ENCODE data around the gene APOD.
"Not testable (repeated sequence)": the region's sequence is repeated elsewhere in the genome, so short reads cannot be mapped to it uniquely, and the experiment has no call there.

APOD gene

GRCh38 chr3:195619591-195620369 is 36.0 kb upstream of the APOD start:
- not testable (repeated sequence) for H3K27ac ChIP-seq

- not testable (repeated sequence) for H3K27ac ChIP-seq
These were observed 34.3 kb upstream of the APOD start for GRCh38 chr3:195617784-195618659.

GRCh38 chr3:195617134-195617533 is 33.4 kb upstream of the APOD start:
- H3K27ac ChIP-seq: not testable (repeated sequence)

- H3K27ac ChIP-seq: no peak overlapping the region
- TF ChIP-seq ZFX (IDR thresholded peaks at IDR 0.05; ENCODE audit: borderline replicate concordance) (no peak), CTCF (IDR thresholded peaks at IDR 0.05) (no peak)
These were observed 32.9 kb upstream of the APOD start for GRCh38 chr3:195616681-195617080.

GRCh38 chr3:195615952-195616537 is 32.3 kb upstream of the APOD start:
- not testable (repeated sequence) for H3K27ac ChIP-seq

- not testable (repeated sequence) for H3K27ac ChIP-seq
These were observed 31.1 kb upstream of the APOD start for GRCh38 chr3:195614672-195615504.

- TF ChIP-seq ZFX (IDR thresholded peaks at IDR 0.05; ENCODE audit: borderline replicate concordance) (no peak), CTCF (IDR thresholded peaks at IDR 0.05) (no peak)
- H3K27ac ChIP-seq: no peak overlapping the region
These were observed 29.8 kb upstream of the APOD start for GRCh38 chr3:195613468-195614069.

GRCh38 chr3:195612075-195612800 is 28.5 kb upstream of the APOD start:
- TF ChIP-seq CTCF (IDR thresholded peaks at IDR 0.05) (no peak), ZFX (IDR thresholded peaks at IDR 0.05; ENCODE audit: borderline replicate concordance) (no peak)

GRCh38 chr3:195609229-195609628 is 25.5 kb upstream of the APOD start:
- no peak overlapping the region for H3K27ac ChIP-seq
- TF ChIP-seq ZFX (IDR thresholded peaks at IDR 0.05; ENCODE audit: borderline replicate concordance): no peak
- TF ChIP-seq CTCF (IDR thresholded peaks at IDR 0.05): no peak

More at GRCh38 chr3:195612075-195612800, 28.5 kb upstream of the APOD start:
- H3K27ac ChIP-seq: no peak overlapping the region

- not testable (repeated sequence) for H3K27ac ChIP-seq
These were observed 18.0 kb upstream of the APOD start for GRCh38 chr3:195601785-195602184.

Data from 22Rv1 (cell line).